Astrocyte (in vitro differentiated cells and primary cell): ENCODE results near the gene NEFH. TPM values are rescaled to one million over a fixed set of nuclear protein-coding genes. Genes with fewer than 3 reads are reported as not detected.
"Not testable (repeated sequence)": the region's sequence is repeated elsewhere in the genome, so short reads cannot be mapped to it uniquely, and the experiment has no call there.

ENCODE experiments used
- DNase-seq: peaks from one replicate; pipeline ENCODE4 v3.0.0-alpha.2; 2010; ENCODE audit warnings: low read depth
- FAIRE-seq: peaks from 2 replicates; lab custom pipeline; 2011; peaks lifted over from hg19 to GRCh38; lab: Jason Lieb, UNC
- H2AFZ ChIP-seq: 2 replicates; pipeline ENCODE4 v1.6.0; 2012; ENCODE audit warnings: low read depth, low read length, inconsistent platforms
- H3K27ac ChIP-seq: 2 replicates; pipeline ENCODE4 v1.5.1; 2011; ENCODE audit warnings: low read depth, low read length, inconsistent platforms
- H3K27me3 ChIP-seq: 2 replicates; pipeline ENCODE4 v1.6.0; 2011; ENCODE audit warnings: low read length, inconsistent platforms; ENCODE audit not compliant: insufficient read depth
- H3K36me3 ChIP-seq: 2 replicates; pipeline ENCODE4 v1.5.1; 2011; ENCODE audit warnings: low read length, inconsistent platforms; ENCODE audit not compliant: insufficient read depth
- H3K4me1 ChIP-seq: 2 replicates; pipeline ENCODE4 v1.5.1; 2011; ENCODE audit warnings: low read length, inconsistent platforms; ENCODE audit not compliant: insufficient read depth
- H3K4me2 ChIP-seq: 2 replicates; pipeline ENCODE4 v1.6.0; 2012; ENCODE audit warnings: low read length, inconsistent platforms
- H3K4me3 ChIP-seq: 2 replicates; pipeline ENCODE4 v1.5.1; 2011; ENCODE audit warnings: low read depth, mild to moderate bottlenecking, low read length, inconsistent platforms; ENCODE audit not compliant: insufficient read depth
- H3K79me2 ChIP-seq: 2 replicates; pipeline ENCODE4 v1.6.0; 2012; ENCODE audit warnings: mild to moderate bottlenecking, low read length, inconsistent platforms; ENCODE audit not compliant: insufficient read depth
- H3K9ac ChIP-seq: 2 replicates; pipeline ENCODE4 v1.6.0; 2012; ENCODE audit warnings: mild to moderate bottlenecking, low read length, inconsistent platforms
- H3K9me3 ChIP-seq: 2 replicates; pipeline ENCODE4 v1.5.1; 2012; ENCODE audit warnings: low read depth, mild to moderate bottlenecking, low read length, inconsistent platforms; ENCODE audit not compliant: insufficient read depth
- H4K20me1 ChIP-seq: 2 replicates; pipeline ENCODE4 v1.6.0; 2012; ENCODE audit warnings: low read length, inconsistent platforms; ENCODE audit not compliant: insufficient read depth
- H3K27ac Mint-ChIP-seq: one replicate; pipeline ENCODE4 v1.8.0; 2021; ENCODE audit warnings: mild to moderate bottlenecking, mixed read lengths; ENCODE audit not compliant: unreplicated experiment
- H3K27me3 Mint-ChIP-seq: one replicate; pipeline ENCODE4 v1.8.0; 2021; ENCODE audit warnings: low read depth, mixed read lengths; ENCODE audit not compliant: unreplicated experiment
- H3K36me3 Mint-ChIP-seq: one replicate; pipeline ENCODE4 v1.8.0; 2021; ENCODE audit warnings: low read depth, mixed read lengths; ENCODE audit not compliant: unreplicated experiment
- H3K4me1 Mint-ChIP-seq: one replicate; pipeline ENCODE4 v1.8.0; 2021; ENCODE audit warnings: low read depth, mixed read lengths; ENCODE audit not compliant: unreplicated experiment
- H3K4me3 Mint-ChIP-seq: one replicate; pipeline ENCODE4 v1.8.0; 2021; ENCODE audit warnings: mild to moderate bottlenecking, moderate library complexity, mixed read lengths; ENCODE audit not compliant: unreplicated experiment
- H3K9me3 Mint-ChIP-seq: one replicate; pipeline ENCODE4 v1.8.0; 2021; ENCODE audit warnings: mild to moderate bottlenecking, mixed read lengths; ENCODE audit not compliant: unreplicated experiment
- EZH2 ChIP-seq: IDR thresholded peaks from 2 replicates; pipeline ENCODE4 v1.6.1; 2012; ENCODE audit warnings: mild to moderate bottlenecking, low read length, inconsistent platforms; ENCODE audit not compliant: insufficient read depth
- total RNA-seq: library from RNA; stranded (reverse); gene quantifications from 2 replicates; pipeline ENCODE4 v1.2.1, GENCODE V29; 2021
- TF ChIP-seq, protein P1 (sequence below): IDR thresholded peaks from 2 replicates; pipeline ENCODE4 v1.5.1; 2011; ENCODE audit warnings: low read depth, mild to moderate bottlenecking, inconsistent platforms, low read length, moderate library complexity; ENCODE audit not compliant: insufficient read depth

The NEFH gene
- total RNA-seq, 1 donor from 2014 or later, result 3.1 TPM

GRCh38 chr22:29484642-29485041 lies 4.6 kb downstream of the NEFH start:
- H3K36me3 ChIP-seq, result no peaks in the 10 kb centered on the region

GRCh38 chr22:29485448-29485847 lies 5.4 kb downstream of the NEFH start:
- no peak for DNase-seq
- H3K9ac ChIP-seq, result no peak overlapping the region
- Mint-ChIP-seq H3K9me3 (peaks cover 12% of the 10 kb centered on the region), H3K4me3 (no peak overlapping the region), H3K4me1 (peaks cover 8% of the 10 kb centered on the region), H3K27me3 (peaks cover 37% of the 10 kb centered on the region), H3K36me3 (peaks cover 4% of the 10 kb centered on the region), H3K27ac (no peak overlapping the region)
- no peak overlapping the region for H3K27ac ChIP-seq
- H3K4me1 ChIP-seq, result peaks cover 11% of the 10 kb centered on the region
- peaks cover 6% of the 10 kb centered on the region for H3K9me3 ChIP-seq
- no peak overlapping the region for H2AFZ ChIP-seq
- H3K27me3 ChIP-seq, result peaks cover 14% of the 10 kb centered on the region
- H3K36me3 ChIP-seq, result no peaks in the 10 kb centered on the region
- TF ChIP-seq, protein P1, sequence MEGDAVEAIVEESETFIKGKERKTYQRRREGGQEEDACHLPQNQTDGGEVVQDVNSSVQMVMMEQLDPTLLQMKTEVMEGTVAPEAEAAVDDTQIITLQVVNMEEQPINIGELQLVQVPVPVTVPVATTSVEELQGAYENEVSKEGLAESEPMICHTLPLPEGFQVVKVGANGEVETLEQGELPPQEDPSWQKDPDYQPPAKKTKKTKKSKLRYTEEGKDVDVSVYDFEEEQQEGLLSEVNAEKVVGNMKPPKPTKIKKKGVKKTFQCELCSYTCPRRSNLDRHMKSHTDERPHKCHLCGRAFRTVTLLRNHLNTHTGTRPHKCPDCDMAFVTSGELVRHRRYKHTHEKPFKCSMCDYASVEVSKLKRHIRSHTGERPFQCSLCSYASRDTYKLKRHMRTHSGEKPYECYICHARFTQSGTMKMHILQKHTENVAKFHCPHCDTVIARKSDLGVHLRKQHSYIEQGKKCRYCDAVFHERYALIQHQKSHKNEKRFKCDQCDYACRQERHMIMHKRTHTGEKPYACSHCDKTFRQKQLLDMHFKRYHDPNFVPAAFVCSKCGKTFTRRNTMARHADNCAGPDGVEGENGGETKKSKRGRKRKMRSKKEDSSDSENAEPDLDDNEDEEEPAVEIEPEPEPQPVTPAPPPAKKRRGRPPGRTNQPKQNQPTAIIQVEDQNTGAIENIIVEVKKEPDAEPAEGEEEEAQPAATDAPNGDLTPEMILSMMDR, result no peak
- no peak for TF ChIP-seq EZH2
- FAIRE-seq, result no peak
- no peaks in the 10 kb centered on the region for H4K20me1 ChIP-seq
- H3K79me2 ChIP-seq, result no peaks in the 10 kb centered on the region
- no peak overlapping the region for H3K4me2 ChIP-seq
- no peak overlapping the region for H3K4me3 ChIP-seq

More at GRCh38 chr22:29484642-29485041, 4.6 kb downstream of the NEFH start:
- TF ChIP-seq, protein P1, result no peak
- no peak for TF ChIP-seq EZH2
- H3K9me3 Mint-ChIP-seq, result peaks cover 14% of the 10 kb centered on the region
- H3K4me2 ChIP-seq, result no peak overlapping the region
- no peak overlapping the region for H2AFZ ChIP-seq
- no peak overlapping the region for H3K27ac Mint-ChIP-seq
- H3K4me3 Mint-ChIP-seq, result no peak overlapping the region
- peaks cover 11% of the 10 kb centered on the region for H3K4me1 ChIP-seq
- H4K20me1 ChIP-seq, result peaks cover 2% of the 10 kb centered on the region
- H3K27me3 Mint-ChIP-seq, result peaks cover 34% of the 10 kb centered on the region
- no peaks in the 10 kb centered on the region for H3K79me2 ChIP-seq
- H3K9me3 ChIP-seq, result peaks cover 8% of the 10 kb centered on the region
- no peak for FAIRE-seq
- peaks cover 4% of the 10 kb centered on the region for H3K36me3 Mint-ChIP-seq
- no peak for DNase-seq
- no peak overlapping the region for H3K27ac ChIP-seq
- no peak overlapping the region for H3K4me3 ChIP-seq
- H3K4me1 Mint-ChIP-seq, result peaks cover 8% of the 10 kb centered on the region
- peaks cover 22% of the 10 kb centered on the region for H3K27me3 ChIP-seq
- no peak overlapping the region for H3K9ac ChIP-seq

DNA sequence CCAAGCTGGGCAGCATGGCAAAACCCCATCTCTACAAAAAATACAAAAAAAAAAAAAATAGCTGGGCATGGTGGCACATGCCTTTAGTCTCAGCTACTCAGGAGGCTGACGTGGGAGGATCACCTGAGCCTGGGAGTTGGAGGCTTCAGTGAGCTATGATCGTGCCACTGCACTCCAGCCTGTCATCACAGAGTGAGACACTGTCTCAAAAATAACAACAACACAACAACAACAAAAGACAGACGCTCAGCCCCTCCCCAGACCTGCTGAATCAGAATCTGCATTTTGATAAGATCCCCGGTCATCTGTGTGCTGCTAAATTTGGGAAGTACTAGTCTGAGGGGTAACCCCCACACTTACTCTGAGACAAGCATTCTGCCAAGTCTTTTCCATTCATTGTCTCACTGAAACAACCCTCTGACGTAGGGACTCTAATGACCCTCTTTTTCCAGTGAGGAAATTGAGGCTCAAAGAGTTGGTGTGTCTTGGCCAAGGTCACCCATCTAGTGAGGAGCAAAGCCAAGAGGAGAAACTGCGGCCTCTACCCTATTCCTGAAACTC lies 7.5 kb downstream of the NEFH start:
- Histone ChIP-seq H2AFZ (no peak overlapping the region), H3K4me3 (no peak overlapping the region), H3K9ac (no peak overlapping the region), H3K4me1 (no peaks in the 10 kb centered on the region), H4K20me1 (no peaks in the 10 kb centered on the region), H3K36me3 (no peaks in the 10 kb centered on the region), H3K79me2 (no peaks in the 10 kb centered on the region), H3K27me3 (no peaks in the 10 kb centered on the region), H3K9me3 (no peaks in the 10 kb centered on the region), H3K27ac (no peak overlapping the region), H3K4me2 (no peak overlapping the region)
- H3K4me3 Mint-ChIP-seq, result no peak overlapping the region
- no peaks in the 10 kb centered on the region for H3K4me1 Mint-ChIP-seq
- H3K9me3 Mint-ChIP-seq, result peaks cover 5% of the 10 kb centered on the region
- TF ChIP-seq, protein P1, result no peak
- no peak for TF ChIP-seq EZH2
- no peak for FAIRE-seq
- no peak overlapping the region for H3K27ac Mint-ChIP-seq
- peaks cover 23% of the 10 kb centered on the region for H3K27me3 Mint-ChIP-seq
- DNase-seq, result no peak
- peaks cover 2% of the 10 kb centered on the region for H3K36me3 Mint-ChIP-seq

DNA sequence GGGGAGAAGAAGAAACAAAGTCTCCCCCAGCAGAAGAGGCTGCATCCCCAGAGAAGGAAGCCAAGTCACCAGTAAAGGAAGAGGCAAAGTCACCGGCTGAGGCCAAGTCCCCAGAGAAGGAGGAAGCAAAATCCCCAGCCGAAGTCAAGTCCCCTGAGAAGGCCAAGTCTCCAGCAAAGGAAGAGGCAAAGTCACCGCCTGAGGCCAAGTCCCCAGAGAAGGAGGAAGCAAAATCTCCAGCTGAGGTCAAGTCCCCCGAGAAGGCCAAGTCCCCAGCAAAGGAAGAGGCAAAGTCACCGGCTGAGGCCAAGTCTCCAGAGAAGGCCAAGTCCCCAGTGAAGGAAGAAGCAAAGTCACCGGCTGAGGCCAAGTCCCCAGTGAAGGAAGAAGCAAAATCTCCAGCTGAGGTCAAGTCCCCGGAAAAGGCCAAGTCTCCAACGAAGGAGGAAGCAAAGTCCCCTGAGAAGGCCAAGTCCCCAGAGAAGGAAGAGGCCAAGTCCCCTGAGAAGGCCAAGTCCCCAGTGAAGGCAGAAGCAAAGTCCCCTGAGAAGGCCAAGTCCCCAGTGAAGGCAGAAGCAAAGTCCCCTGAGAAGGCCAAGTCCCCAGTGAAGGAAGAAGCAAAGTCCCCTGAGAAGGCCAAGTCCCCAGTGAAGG lies 9.2 kb downstream of the NEFH start:
- not testable (repeated sequence) for H3K9ac ChIP-seq, H3K9me3 Mint-ChIP-seq, DNase-seq, H3K4me1 Mint-ChIP-seq, H3K36me3 ChIP-seq, H3K36me3 Mint-ChIP-seq, H3K4me3 ChIP-seq, H4K20me1 ChIP-seq, H3K4me1 ChIP-seq, H3K27me3 ChIP-seq, H3K9me3 ChIP-seq, H3K27ac ChIP-seq, H2AFZ ChIP-seq, H3K4me2 ChIP-seq, H3K4me3 Mint-ChIP-seq, H3K79me2 ChIP-seq, FAIRE-seq
- Mint-ChIP-seq H3K27me3 (peaks cover 21% of the 10 kb centered on the region), H3K27ac (peak overlapping the region; percentile 29)
